ENCODE data around the gene SV2B.

GRCh38 chr15:91294795-91295194 lies 194.7 kb downstream of the SV2B start:
- no peak for TF ChIP-seq MAFF (IDR thresholded peaks at IDR 0.05; ENCODE audit: low read length)
- no peak for TF ChIP-seq ZNF76 (CRISPR knock-in tag; IDR thresholded peaks at IDR 0.05; ENCODE audit: borderline replicate concordance)
- no peak for TF ChIP-seq CTCF (IDR thresholded peaks at IDR 0.05 in 2 of 3, conservative IDR thresholded peaks at IDR 0.05 in 1 of 3; ENCODE audit: insufficient read depth in 2 of 3, low read depth in 1 of 3, low read length in 3 of 3)
- no peak for TF ChIP-seq ZNF197 (CRISPR knock-in tag; IDR thresholded peaks at IDR 0.05; ENCODE audit: low read depth)
- no peak for TF ChIP-seq BRF2 (IDR thresholded peaks at IDR 0.05; ENCODE audit: borderline replicate concordance, insufficient read depth, insufficient read length)
- no peak for TF ChIP-seq PRDM10 (IDR thresholded peaks at IDR 0.05; ENCODE audit: partially characterized antibody)
- no peak for TF ChIP-seq ZHX1 (conservative IDR thresholded peaks at IDR 0.05; ENCODE audit: low read length)
- no peak for TF ChIP-seq POLR2A (conservative IDR thresholded peaks at IDR 0.05)

Data from K562 (cell line).